ENCODE data around the gene TEP1.
"Not testable (repeated sequence)": the region's sequence is repeated elsewhere in the genome, so short reads cannot be mapped to it uniquely, and the experiment has no call there.

TEP1 gene

DNA sequence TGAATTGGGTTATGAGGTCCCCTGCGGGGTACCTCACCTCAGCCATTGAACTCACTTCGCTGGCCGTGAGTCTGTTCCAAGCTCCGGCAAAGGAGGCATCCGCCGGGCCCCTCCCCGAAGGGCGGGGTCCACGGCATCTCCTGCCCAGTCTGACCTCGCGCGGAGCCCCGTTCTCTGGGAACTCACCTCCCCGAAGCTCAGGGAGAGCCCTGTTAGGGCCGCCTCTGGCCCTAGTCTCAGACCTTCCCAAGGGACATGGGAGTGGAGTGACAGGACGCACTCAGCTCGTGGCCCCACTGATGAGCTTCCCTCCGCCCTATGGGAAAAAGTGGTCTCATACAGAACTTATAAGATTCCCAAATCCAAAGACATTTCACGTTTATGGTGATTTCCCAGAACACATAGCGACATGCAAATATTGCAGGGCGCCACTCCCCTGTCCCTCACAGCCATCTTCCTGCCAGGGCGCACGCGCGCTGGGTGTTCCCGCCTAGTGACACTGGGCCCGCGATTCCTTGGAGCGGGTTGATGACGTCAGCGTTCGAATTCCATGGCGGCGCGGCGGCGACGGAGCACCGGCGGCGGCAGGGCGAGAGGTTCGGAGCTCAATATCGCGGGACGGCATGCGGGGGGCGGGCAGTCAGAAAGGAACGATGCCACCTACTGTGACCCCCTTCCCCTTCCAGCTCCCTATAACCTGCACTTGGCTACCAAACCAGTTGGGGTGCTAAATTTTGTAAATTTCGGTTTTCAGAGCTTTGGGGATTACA, 70.0 kb downstream of the TEP1 start, which contains the start of gene PARP2:
Gene PARP2, plus strand, starts transcription at position 544 of the 770 bp plus-strand sequence. Its CDS starts 7 bp downstream, at position 551.
- DNase-seq (ENCODE audit: low read depth in 2 of 2), result peak; percentile 68 to 69

GRCh38 chr14:20341646-20342045, 71.7 kb downstream of the TEP1 start:
- DNase-seq (ENCODE audit: low read depth in 2 of 2), result no peak

DNA sequence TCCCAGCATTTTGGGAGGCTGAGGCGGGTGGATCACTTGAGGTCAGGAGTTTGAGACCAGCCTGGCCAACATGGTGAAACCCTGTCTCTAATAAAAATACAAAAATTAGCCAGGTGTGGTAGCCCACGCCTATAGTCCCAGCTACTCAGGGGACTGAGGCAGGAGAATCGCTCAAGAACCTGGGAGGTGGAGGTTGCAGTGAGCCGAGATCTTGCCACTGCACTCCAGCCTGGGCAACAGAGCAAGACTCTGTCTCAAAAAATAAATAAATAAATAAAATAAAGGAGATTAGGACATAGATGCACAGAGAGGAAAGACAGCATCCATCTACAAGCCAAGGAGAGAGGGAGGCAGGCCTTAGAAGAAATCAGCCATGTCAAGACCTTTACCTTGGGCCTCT, 72.3 kb downstream of the TEP1 start:
- DNase-seq (ENCODE audit: low read depth in 2 of 2), result not testable (repeated sequence)

DNA sequence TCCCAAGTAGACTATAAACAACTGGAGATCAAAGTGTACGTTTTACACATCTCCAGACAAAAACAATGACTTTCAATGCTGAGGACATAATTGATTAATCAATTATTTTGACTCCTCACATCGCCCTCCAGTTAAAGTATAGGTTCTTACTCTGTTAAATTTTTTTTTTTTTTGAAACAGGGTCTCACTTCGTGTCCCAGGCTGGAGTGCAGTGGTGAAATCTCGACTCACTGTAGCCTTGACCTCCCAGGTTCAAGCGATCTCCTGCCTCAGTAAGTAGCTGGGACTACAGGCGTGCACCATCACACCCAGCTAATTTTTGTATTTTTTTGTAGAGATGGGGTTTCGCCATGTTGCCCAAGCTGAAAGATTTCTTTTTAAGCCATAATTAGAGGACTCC, 79.3 kb downstream of the TEP1 start:
- no peak for DNase-seq (ENCODE audit: low read depth in 2 of 2)

GRCh38 chr14:20333494-20333841, 79.8 kb downstream of the TEP1 start:
- no peak for DNase-seq (ENCODE audit: low read depth in 2 of 2)

GRCh38 chr14:20332788-20333493, 80.4 kb downstream of the TEP1 start, which contains the start of gene CCNB1IP1:
CCNB1IP1 (minus strand) TSS chr14:20333279; CDS start chr14:20316523, 16,756 bp downstream.
- no peak for DNase-seq (ENCODE audit: low read depth in 2 of 2)

DNA sequence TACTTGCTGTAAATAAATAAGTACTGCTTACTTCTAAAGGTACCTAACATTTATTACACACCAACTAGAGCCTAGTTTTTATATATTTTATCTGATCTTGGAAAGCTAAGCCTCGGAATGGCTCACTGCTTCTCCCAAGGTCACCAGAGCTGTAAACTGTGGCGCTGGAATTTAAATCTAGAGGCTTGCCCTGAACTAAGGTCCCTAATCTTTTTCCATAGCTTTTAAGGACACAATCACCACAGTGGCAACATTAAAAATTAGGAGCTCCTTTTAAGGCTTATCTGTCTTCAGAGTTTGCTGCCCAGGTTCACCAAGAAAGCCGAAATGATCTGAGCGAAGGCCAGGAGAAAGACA, 80.9 kb downstream of the TEP1 start:
- DNase-seq (ENCODE audit: low read depth in 2 of 2), result no peak

DNA sequence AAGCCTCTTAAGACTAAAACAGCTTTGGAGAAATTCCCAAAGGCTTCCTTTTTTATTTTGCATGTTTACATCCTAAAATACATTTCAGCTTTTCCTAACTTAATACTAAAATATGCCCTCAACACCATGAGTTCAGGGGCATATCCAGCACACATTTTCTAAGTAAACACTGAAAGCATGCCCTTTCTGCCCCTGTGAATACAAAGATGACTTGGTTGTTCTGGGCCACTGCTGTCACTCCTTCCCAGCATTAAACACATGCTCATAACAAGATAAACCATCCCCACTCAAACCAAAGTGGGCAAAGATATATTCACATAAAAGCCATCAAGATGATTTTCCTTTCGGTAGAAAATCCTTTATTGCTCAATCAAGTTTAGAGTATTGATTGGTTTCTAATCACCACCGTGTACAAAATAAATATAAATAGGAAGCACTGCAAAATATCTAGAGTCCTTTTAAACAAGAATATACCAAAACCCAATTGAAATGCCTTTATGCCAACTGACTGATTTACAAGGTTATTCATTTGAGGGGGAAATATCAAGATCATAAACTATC, 82.2 kb downstream of the TEP1 start:
- DNase-seq (ENCODE audit: low read depth in 2 of 2), result no peak

GRCh38 chr14:20329355-20329754, 83.9 kb downstream of the TEP1 start:
- DNase-seq (ENCODE audit: low read depth in 2 of 2), result no peak

- no peak for DNase-seq (ENCODE audit: low read depth in 2 of 2)
These were observed 84.6 kb downstream of the TEP1 start for GRCh38 chr14:20328705-20329104.

DNA sequence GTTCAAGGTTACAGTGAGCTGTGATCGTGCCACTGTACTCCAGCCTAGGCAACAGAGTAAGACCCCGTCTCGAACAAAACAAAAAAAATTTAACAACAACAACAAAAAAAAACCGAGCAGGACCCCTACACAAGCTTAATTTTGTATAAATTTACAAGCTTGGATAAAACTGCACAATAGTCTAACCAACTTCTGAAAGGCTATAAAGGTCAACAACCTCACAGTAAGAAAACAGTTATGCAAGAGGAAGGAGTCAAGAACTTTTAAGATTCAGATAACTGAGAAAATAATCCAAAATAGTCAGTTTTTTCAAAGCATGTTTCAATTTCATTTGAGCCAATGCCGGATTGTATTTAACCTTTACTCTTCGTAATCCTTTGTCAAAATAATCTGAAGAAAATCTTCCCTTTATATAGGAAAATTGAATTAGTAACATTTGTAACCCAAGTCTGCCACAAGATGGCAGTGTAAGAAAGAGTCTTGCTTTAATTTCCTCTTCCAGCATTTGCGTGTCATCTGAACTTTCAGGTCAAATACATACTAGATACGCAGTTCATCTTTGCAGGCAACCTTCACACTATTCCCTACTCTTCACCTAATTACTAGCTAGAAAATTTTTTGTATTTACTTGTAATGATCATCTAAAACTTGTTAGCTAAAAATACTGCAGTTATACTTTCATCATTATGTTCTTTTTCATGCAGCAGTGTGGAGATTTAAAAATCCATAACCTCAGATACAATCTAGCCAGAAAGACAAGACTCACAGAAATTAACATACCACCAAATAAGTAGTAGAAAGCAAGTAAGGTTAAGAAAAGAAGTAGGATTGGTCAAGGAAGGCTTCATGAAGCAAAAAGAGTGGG, 86.1 kb downstream of the TEP1 start:
- no peak for DNase-seq (ENCODE audit: low read depth in 2 of 2)

- DNase-seq (ENCODE audit: low read depth in 2 of 2), result no peak
These were observed 95.6 kb downstream of the TEP1 start for GRCh38 chr14:20317720-20318119.

Measured in stimulated activated CD8-positive, alpha-beta memory T cell treated with anti-CD3 and anti-CD28 coated beads, Interleukin-7, amount 100 ng/mL, for 1 hour (primary cell).